ENCODE results near the gene SKOR1. TPM values are rescaled to one million over a fixed set of nuclear protein-coding genes. Genes with fewer than 3 reads are reported as not detected.
A peak's percentile ranks its signal among the peaks of the same experiment; 100 is the strongest.

The SKOR1 gene
- total and polyA plus RNA-seq, 2 of the 8 experiments (the other 6 are each of a cell fraction or from before 2014, with no cell fraction given): 0.03 to 0.11 TPM

DNA sequence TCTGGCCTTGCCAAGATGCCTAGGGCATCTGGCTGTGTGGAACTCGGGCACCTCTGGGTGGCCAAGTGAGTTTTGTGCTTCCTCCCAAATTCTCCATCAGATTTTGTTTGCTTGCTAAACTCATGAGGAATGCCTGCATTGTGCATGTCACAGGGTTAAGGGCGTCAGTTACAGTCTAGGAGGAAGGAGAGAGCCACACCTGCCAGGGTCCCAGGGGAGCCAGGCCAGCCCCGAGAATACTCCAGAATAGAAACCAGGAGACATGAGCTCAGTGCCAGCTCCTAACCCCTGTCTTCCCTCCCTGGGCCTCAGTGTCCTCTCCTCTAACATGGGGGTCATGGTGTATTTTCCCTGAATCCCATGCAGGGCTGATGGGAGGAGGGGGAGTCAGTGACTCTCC lies 22.0 kb upstream of the SKOR1 start:
- Histone ChIP-seq H2BK120ac (replicated peaks; ENCODE audit: low read depth, low read length) (no peak overlapping the region), H4K91ac (replicated peaks; ENCODE audit: insufficient read length, low read length) (no peak overlapping the region), H3K27ac (ENCODE audit: low read depth, low read length) (no peak overlapping the region), H3K4me2 (ENCODE audit: insufficient read depth in 1 of 2, low read depth in 2 of 2, low read length in 2 of 2) (no peak overlapping the region), H2AFZ (ENCODE audit: low read length) (no peak overlapping the region), H3K27me3 (replicated peaks in 1 of 4; ENCODE audit: control insufficient read depth in 3 of 4, extremely low read depth in 1 of 4, insufficient read depth in 3 of 4, low read length in 3 of 4) (no peaks in the 10 kb centered on the region; a peak in 2 of 7 replicates), H3K14ac (ENCODE audit: insufficient read length) (no peak overlapping the region), H3K56ac (replicated peaks; ENCODE audit: insufficient read length, low read depth, low read length) (no peak overlapping the region), H3K4me1 (replicated peaks in 1 of 4; ENCODE audit: control insufficient read depth in 3 of 4, insufficient read depth in 4 of 4, low read length in 3 of 4) (peaks cover 0 to 24% (median 18%) of the 10 kb centered on the region in 4 experiments; a peak in 6 of 7 replicates), H4K8ac (ENCODE audit: extremely low read depth, insufficient read depth, low read length) (no peak overlapping the region), H3K4ac (replicated peaks; ENCODE audit: insufficient read length, low read depth, low read length) (no peak overlapping the region), H3K4me3 (ENCODE audit: extremely low read depth in 1 of 4, insufficient read depth in 2 of 4, low read depth in 3 of 4, low read length in 4 of 4) (no peak overlapping the region), H2AK5ac (ENCODE audit: low read depth, low read length) (no peak overlapping the region), H3K9ac (replicated peaks in 1 of 4; ENCODE audit: extremely low read depth in 1 of 4, low read depth in 3 of 4, low read length in 3 of 4) (no peak overlapping the region), H4K20me1 (replicated peaks in 1 of 2; ENCODE audit: control insufficient read depth in 1 of 2, insufficient read depth in 2 of 2, low read length in 2 of 2) (peaks cover 0 to 2% of the 10 kb centered on the region in 2 experiments), H3K18ac (ENCODE audit: extremely low read depth, low read length) (no peak overlapping the region), H2BK5ac (ENCODE audit: low read depth, low read length) (no peak overlapping the region), H2BK20ac (ENCODE audit: low read length) (0 out of 2 replicates have a peak overlapping the region, but pooled peaks have one; percentile 15), H3K23ac (ENCODE audit: insufficient read length) (no peak overlapping the region), H3K36me3 (ENCODE audit: control insufficient read depth in 2 of 4, insufficient read depth in 4 of 4, low read length in 3 of 4) (no peaks in the 10 kb centered on the region), H3K79me2 (ENCODE audit: control insufficient read depth in 1 of 2, insufficient read depth in 2 of 2, low read length in 2 of 2) (no peaks in the 10 kb centered on the region), H3K23me2 (ENCODE audit: low read depth, low read length) (no peaks in the 10 kb centered on the region), H3K9me3 (ENCODE audit: insufficient read depth in 2 of 2, low read depth in 1 of 2, low read length in 1 of 2) (no peaks in the 10 kb centered on the region), H3K79me1 (ENCODE audit: low read depth, low read length) (no peaks in the 10 kb centered on the region), H2BK15ac (ENCODE audit: low read length) (no peak overlapping the region), H4K5ac (ENCODE audit: insufficient read length, low read depth, low read length) (no peak overlapping the region), H2BK12ac (ENCODE audit: low read depth, low read length) (peak overlapping the region; percentile 63; the same call in 1 of the 2 replicates)
- POLR2A ChIA-PET (ENCODE audit: partially characterized antibody): interaction anchor here (1.0 kb wide), 1 partner anchor 12 kb away, joined by 3 read pairs; no protein-coding TSS in a partner anchor
- WGBS, 2 experiments (ENCODE audit: extremely low coverage in 1 of 2, insufficient coverage in 1 of 2, insufficient read length in 1 of 2, insufficient replicate concordance in 2 of 2, low coverage in 1 of 2, low lambda C conversion rate in 2 of 2, missing lambda C conversion rate in 1 of 2): 77% methylated on average over 3 of the region's 3 CpGs; no CpG with 5 or more reads in 1 of the 2 experiments
- no peak for DNase-seq (ENCODE audit: low read depth in 1 of 2, low spot score in 2 of 2)
- CTCF ChIA-PET (ENCODE audit: partially characterized antibody): no interaction called here
- TF ChIP-seq TAF1 (IDR thresholded peaks at IDR 0.05; ENCODE audit: low read depth, low read length): no peak
- TF ChIP-seq POU5F1 (IDR thresholded peaks at IDR 0.05; ENCODE audit: low read depth, low read length): no peak
- no peak for TF ChIP-seq CREB1 (IDR thresholded peaks at IDR 0.05)
- FAIRE-seq: no peak
